KMS-11 (cell line): ENCODE measurements around the gene MED28.
"Not testable (repeated sequence)": the region's sequence is repeated elsewhere in the genome, so short reads cannot be mapped to it uniquely, and the experiment has no call there.

Experiments used
- H2AFZ ChIP-seq: fragments of 200-600 bp; sonication (generic); 2 replicates; pipeline ENCODE4 v1.6.1; 2016; ENCODE audit warnings: antibody characterized with exemption, mixed run types, low read depth
- H3K27ac ChIP-seq: fragments of 200-600 bp; sonication (generic); 2 replicates; pipeline ENCODE4 v1.6.1; 2016; ENCODE audit warnings: mild to moderate bottlenecking, mixed run types
- H3K27me3 ChIP-seq: fragments of 200-600 bp; sonication (generic); 2 replicates; pipeline ENCODE4 v1.6.1; 2017; ENCODE audit warnings: mild to moderate bottlenecking, low read depth, mixed run types, moderate library complexity; ENCODE audit not compliant: insufficient read depth
- H3K36me3 ChIP-seq: fragments of 200-600 bp; sonication (generic); 2 replicates; pipeline ENCODE4 v1.6.1; 2017; ENCODE audit warnings: mild to moderate bottlenecking, mixed run types; ENCODE audit not compliant: insufficient read depth
- H3K4me1 ChIP-seq: fragments of 200-600 bp; sonication (generic); 2 replicates; pipeline ENCODE4 v1.6.1; 2016; ENCODE audit warnings: mild to moderate bottlenecking, low read depth, mixed run types; ENCODE audit not compliant: poor library complexity, severe bottlenecking
- H3K4me2 ChIP-seq: fragments of 200-600 bp; sonication (generic); 2 replicates; pipeline ENCODE4 v1.7.0; 2016; ENCODE audit warnings: mild to moderate bottlenecking, mixed run types
- H3K4me3 ChIP-seq: fragments of 200-600 bp; sonication (generic); IDR thresholded peaks from 2 replicates; pipeline ENCODE4 v1.6.1; 2017; ENCODE audit warnings: low read depth, low read length, mixed read lengths; ENCODE audit not compliant: insufficient read depth
- H3K79me2 ChIP-seq: fragments of 200-600 bp; sonication (generic); 2 replicates; pipeline ENCODE4 v1.6.1; 2016; ENCODE audit warnings: low read depth, mixed run types; ENCODE audit not compliant: insufficient read depth
- H3K9ac ChIP-seq: fragments of 200-600 bp; sonication (generic); 2 replicates; pipeline ENCODE4 v1.6.1; 2016; ENCODE audit warnings: mild to moderate bottlenecking, mixed run types
- H4K20me1 ChIP-seq: fragments of 200-600 bp; sonication (generic); 2 replicates; pipeline ENCODE4 v1.6.1; 2016; ENCODE audit warnings: mild to moderate bottlenecking, mixed run types; ENCODE audit not compliant: insufficient read depth
- TF ChIP-seq, protein P1 (sequence below): fragments of 200-600 bp; sonication (generic); conservative IDR thresholded peaks from 2 replicates; pipeline ENCODE4 v1.6.1; 2017; ENCODE audit warnings: low read depth, mild to moderate bottlenecking, antibody characterized with exemption, low read length, moderate library complexity, mixed read lengths

The MED28 gene

DNA sequence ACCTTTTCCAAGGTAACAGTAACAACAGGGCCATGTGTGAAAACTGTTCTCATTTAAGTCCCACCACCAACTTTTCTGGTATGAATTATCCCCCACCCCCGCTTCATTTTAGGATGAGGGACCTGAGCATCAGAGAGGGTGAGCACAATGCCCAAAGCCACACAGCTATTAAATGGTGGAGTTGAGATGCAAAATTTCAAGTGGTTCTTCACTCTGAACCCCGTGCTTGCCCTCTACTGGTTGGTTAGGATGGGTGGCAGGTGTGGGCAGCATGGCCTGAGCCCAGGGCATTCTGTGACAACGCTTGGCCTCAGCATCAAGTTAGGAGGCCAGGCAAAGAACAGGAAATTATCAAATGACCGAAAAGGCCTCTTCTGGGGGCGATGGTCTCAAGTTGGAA, 33.5 kb downstream of the MED28 start:
- Histone ChIP-seq H2AFZ (no peak overlapping the region), H3K27ac (no peak overlapping the region), H3K4me2 (no peak overlapping the region), H4K20me1 (no peaks in the 10 kb centered on the region), H3K4me3 (no peak overlapping the region), H3K27me3 (no peaks in the 10 kb centered on the region), H3K9ac (no peak overlapping the region), H3K79me2 (no peaks in the 10 kb centered on the region), H3K36me3 (no peaks in the 10 kb centered on the region), H3K4me1 (no peaks in the 10 kb centered on the region)
- TF ChIP-seq, protein P1, sequence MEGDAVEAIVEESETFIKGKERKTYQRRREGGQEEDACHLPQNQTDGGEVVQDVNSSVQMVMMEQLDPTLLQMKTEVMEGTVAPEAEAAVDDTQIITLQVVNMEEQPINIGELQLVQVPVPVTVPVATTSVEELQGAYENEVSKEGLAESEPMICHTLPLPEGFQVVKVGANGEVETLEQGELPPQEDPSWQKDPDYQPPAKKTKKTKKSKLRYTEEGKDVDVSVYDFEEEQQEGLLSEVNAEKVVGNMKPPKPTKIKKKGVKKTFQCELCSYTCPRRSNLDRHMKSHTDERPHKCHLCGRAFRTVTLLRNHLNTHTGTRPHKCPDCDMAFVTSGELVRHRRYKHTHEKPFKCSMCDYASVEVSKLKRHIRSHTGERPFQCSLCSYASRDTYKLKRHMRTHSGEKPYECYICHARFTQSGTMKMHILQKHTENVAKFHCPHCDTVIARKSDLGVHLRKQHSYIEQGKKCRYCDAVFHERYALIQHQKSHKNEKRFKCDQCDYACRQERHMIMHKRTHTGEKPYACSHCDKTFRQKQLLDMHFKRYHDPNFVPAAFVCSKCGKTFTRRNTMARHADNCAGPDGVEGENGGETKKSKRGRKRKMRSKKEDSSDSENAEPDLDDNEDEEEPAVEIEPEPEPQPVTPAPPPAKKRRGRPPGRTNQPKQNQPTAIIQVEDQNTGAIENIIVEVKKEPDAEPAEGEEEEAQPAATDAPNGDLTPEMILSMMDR, result no peak

DNA sequence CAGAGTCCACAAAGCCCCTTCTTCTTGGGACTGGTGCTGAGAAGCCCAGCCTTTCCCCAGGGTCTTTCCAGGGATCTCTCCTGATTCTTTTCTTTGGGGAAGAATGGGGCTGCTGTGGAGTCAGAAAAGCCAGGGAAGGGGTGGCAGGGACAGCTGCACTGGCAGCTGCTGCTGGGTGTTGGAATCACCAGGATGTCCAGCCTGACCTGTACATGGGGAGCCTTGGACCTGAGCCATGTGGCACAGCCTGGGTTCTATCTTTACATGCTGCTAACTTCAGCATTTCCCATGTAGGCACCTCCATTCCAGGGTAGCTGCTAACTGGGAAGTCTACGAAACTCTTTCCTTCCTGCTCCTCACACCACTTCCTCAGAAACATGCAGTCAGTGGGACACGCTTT, 36.0 kb downstream of the MED28 start:
- TF ChIP-seq, protein P1, result no peak
- Histone ChIP-seq H2AFZ (no peak overlapping the region), H3K9ac (no peak overlapping the region), H3K4me1 (no peaks in the 10 kb centered on the region), H3K27ac (no peak overlapping the region), H3K27me3 (no peaks in the 10 kb centered on the region), H3K79me2 (no peaks in the 10 kb centered on the region), H4K20me1 (no peaks in the 10 kb centered on the region), H3K4me3 (no peak overlapping the region), H3K4me2 (no peak overlapping the region), H3K36me3 (no peaks in the 10 kb centered on the region)

DNA sequence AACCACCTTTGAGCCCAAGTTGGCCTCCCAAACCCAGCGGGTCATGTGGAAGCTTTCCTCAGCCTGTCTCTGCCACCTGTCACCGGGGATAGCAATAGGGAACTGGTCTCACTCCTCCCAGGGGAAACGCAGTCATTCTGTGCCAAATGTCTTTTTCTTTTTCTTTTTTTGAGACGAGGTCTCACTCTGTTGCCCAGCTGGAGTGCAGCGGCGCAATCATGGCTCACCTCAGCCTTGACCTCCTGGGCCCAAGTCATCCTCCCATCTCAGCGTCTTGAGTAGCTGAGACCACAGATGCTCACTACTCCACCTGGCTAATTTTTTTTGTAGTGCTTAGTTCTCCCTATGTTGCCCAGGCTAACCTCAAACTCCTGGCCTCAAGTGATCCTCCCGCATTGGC, 40.3 kb downstream of the MED28 start:
- no peaks in the 10 kb centered on the region for H3K4me1 ChIP-seq
- H3K79me2 ChIP-seq, result no peaks in the 10 kb centered on the region
- H3K36me3 ChIP-seq, result no peaks in the 10 kb centered on the region
- TF ChIP-seq, protein P1, result no peak
- no peak overlapping the region for H3K4me2 ChIP-seq
- no peak overlapping the region for H3K27ac ChIP-seq
- no peak overlapping the region for H3K4me3 ChIP-seq
- H2AFZ ChIP-seq, result no peak overlapping the region
- no peaks in the 10 kb centered on the region for H3K27me3 ChIP-seq
- H3K9ac ChIP-seq, result no peak overlapping the region
- H4K20me1 ChIP-seq, result no peaks in the 10 kb centered on the region

DNA sequence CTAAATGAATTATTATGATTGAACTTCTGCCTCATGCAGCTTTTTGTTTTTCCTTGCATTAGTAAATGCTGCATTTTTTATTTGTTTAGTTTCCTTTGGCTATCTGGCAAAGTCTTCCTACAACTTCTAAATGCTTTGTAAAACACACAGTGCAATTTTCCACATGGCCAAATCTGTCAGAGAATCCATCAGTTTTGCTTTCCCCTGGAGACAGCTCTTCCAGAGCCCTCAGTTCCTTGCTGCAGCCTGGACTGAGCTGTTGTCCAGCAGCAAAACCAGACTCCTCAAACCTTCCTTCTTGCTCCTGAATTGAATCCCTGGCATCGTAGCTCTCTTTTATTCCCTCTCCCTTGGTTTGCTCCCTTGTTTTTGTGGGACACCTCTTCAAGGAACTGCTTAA, 42.6 kb downstream of the MED28 start:
- Histone ChIP-seq H3K36me3 (no peaks in the 10 kb centered on the region), H4K20me1 (no peaks in the 10 kb centered on the region), H3K27ac (no peak overlapping the region), H3K4me1 (no peaks in the 10 kb centered on the region), H3K9ac (no peak overlapping the region), H3K27me3 (no peaks in the 10 kb centered on the region), H2AFZ (no peak overlapping the region), H3K4me2 (no peak overlapping the region), H3K4me3 (no peak overlapping the region), H3K79me2 (no peaks in the 10 kb centered on the region)
- TF ChIP-seq, protein P1, result no peak

DNA sequence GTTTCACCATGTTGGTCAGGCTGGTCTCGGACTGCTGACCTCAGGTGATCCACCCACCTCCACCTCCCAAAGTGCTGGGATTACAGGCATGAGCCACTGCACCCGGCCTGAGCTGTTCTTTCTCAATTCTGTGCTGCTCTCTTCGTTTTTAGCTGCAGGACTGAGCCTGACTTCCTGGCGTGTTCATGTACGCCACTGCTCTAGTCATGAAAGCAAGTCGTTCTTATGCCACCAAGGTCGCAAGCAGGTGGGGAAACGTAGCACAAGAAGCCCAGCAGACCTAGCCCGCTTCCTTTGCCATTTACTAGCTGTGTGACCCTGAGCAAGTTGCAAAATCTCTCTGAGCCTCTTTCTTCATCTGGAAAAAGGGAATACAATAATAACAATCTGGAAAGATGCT, 43.4 kb downstream of the MED28 start:
- H3K9ac ChIP-seq, result no peak overlapping the region
- H3K79me2 ChIP-seq, result no peaks in the 10 kb centered on the region
- no peaks in the 10 kb centered on the region for H3K4me1 ChIP-seq
- TF ChIP-seq, protein P1, result no peak
- no peaks in the 10 kb centered on the region for H3K36me3 ChIP-seq
- H3K4me3 ChIP-seq, result no peak overlapping the region
- H4K20me1 ChIP-seq, result no peaks in the 10 kb centered on the region
- H3K27me3 ChIP-seq, result no peaks in the 10 kb centered on the region
- H3K27ac ChIP-seq, result no peak overlapping the region
- H3K4me2 ChIP-seq, result no peak overlapping the region
- H2AFZ ChIP-seq, result no peak overlapping the region

DNA sequence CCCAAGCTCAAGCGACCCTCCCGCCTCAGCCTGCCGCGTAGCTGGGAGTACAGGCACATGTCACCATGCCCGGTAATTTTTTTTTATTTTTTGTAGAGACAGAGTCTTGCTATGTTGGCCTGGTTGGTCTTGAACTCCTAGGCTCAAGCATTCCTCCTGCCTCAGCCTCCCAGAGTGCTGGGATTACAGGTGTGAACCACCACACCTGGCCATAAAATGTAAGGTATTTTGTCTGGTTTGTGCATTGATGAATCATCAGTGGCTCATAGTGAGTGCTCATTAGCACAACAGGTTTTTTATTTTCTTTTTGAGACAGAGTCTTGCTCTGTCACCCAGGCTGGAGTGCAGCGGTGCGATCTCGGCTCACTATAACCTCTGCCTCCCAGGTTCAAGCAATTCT, 44.8 kb downstream of the MED28 start:
- not testable (repeated sequence) for H3K4me1 ChIP-seq, H2AFZ ChIP-seq

More for the DNA sequence above, 44.8 kb downstream of the MED28 start:
- not testable (repeated sequence) for H3K36me3 ChIP-seq, H3K4me3 ChIP-seq, H3K4me2 ChIP-seq, H3K27ac ChIP-seq, H3K79me2 ChIP-seq, H3K27me3 ChIP-seq, H4K20me1 ChIP-seq, H3K9ac ChIP-seq
